IMR-90 (cell line): Measurements from ENCODE around the gene SDK1. TPM values are rescaled to one million over a fixed set of nuclear protein-coding genes. Genes with fewer than 3 reads are reported as not detected.

ENCODE experiments used
- ATAC-seq: fragments of 200-7000 bp; cut with Tn5 transposase; 2 replicates; pipeline ENCODE4 v1.9.1; 2020; ENCODE audit warnings: low read depth, mild to moderate bottlenecking, moderate library complexity
- BruUV-seq: library from RNA; stranded (reverse); fragments of 400-500 nt; replicated peaks from 2 replicates; lab custom pipeline; 2021; lab: Mats Ljungman, UMichigan
- CTCF ChIA-PET: fragments of 300-600 bp; formaldehyde crosslinking; extraction: SDS; loops from one replicate; lab custom pipeline; 2021; ENCODE audit warnings: antibody characterized with exemption; lab: Yijun Ruan, JAX
- POLR2A ChIA-PET: fragments of 300-600 bp; sonication (Branson Sonifier 250); formaldehyde crosslinking; loops from one replicate; lab custom pipeline; 2022; ENCODE audit warnings: antibody characterized with exemption; ENCODE audit not compliant: unreplicated experiment; lab: Charles Lee
- DNase-seq: peaks from one replicate; pipeline ENCODE4 v3.0.0; 2013
- H2AFZ ChIP-seq: replicated peaks from 2 replicates; pipeline ENCODE3; 2013; ENCODE audit warnings: low read length, mild to moderate bottlenecking; ENCODE audit not compliant: poor library complexity
- H2AK5ac ChIP-seq: 2 replicates; pipeline ENCODE4 v1.6.1; 2013; ENCODE audit warnings: low read depth, low read length, inconsistent platforms
- H2AK9ac ChIP-seq: replicated peaks from 2 replicates; pipeline ENCODE3; 2013; ENCODE audit warnings: mild to moderate bottlenecking, low read depth, low read length, moderate library complexity; ENCODE audit not compliant: poor library complexity
- H2BK120ac ChIP-seq: 2 replicates; pipeline ENCODE4 v1.6.1; 2013; ENCODE audit warnings: low read depth, low read length, inconsistent platforms
- H2BK15ac ChIP-seq: 3 replicates; pipeline ENCODE4 v1.6.1; 2013; ENCODE audit warnings: low read depth, low read length, inconsistent platforms
- H2BK20ac ChIP-seq: 2 replicates; pipeline ENCODE4 v1.6.1; 2013; ENCODE audit warnings: low read depth, mild to moderate bottlenecking, inconsistent platforms, low read length, moderate library complexity
- H2BK5ac ChIP-seq: 2 replicates; pipeline ENCODE4 v1.6.1; 2013; ENCODE audit warnings: mild to moderate bottlenecking, low read depth, low read length, inconsistent platforms; ENCODE audit not compliant: poor library complexity, severe bottlenecking
- H3K14ac ChIP-seq: replicated peaks from 2 replicates; pipeline ENCODE4 v1.6.1; 2013; ENCODE audit warnings: low read depth, low read length, inconsistent platforms
- H3K18ac ChIP-seq: 2 replicates; pipeline ENCODE4 v1.6.1; 2013; ENCODE audit warnings: low read depth, low read length, control low read depth
- H3K23ac ChIP-seq: 2 replicates; pipeline ENCODE4 v1.6.1; 2013; ENCODE audit warnings: low read depth, low read length, inconsistent platforms
- H3K27ac ChIP-seq: 2 replicates; pipeline ENCODE4 v1.5.1; 2013; ENCODE audit warnings: mild to moderate bottlenecking, control low read depth, low read length; ENCODE audit not compliant: insufficient read depth
- H3K27me3 ChIP-seq: 2 replicates; pipeline ENCODE4 v1.6.1; 2013; ENCODE audit warnings: low read length; ENCODE audit not compliant: control insufficient read depth, insufficient read depth
- H3K36me3 ChIP-seq: 2 replicates; pipeline ENCODE4 v1.6.1; 2013; ENCODE audit warnings: low read length, mixed read lengths; ENCODE audit not compliant: control insufficient read depth, insufficient read depth
- H3K4ac ChIP-seq: 2 replicates; pipeline ENCODE4 v1.6.1; 2013; ENCODE audit warnings: low read depth, low read length, inconsistent platforms
- H3K4me1 ChIP-seq: 2 replicates; pipeline ENCODE4 v1.6.1; 2013; ENCODE audit warnings: low read length, mixed read lengths; ENCODE audit not compliant: control insufficient read depth, insufficient read depth
- H3K4me2 ChIP-seq: 2 replicates; pipeline ENCODE4 v1.6.1; 2013; ENCODE audit warnings: low read depth, mild to moderate bottlenecking, control low read depth, low read length, moderate library complexity
- H3K4me3 ChIP-seq: 2 replicates; pipeline ENCODE4 v1.5.1; 2013; ENCODE audit warnings: low read depth, mild to moderate bottlenecking, control low read depth, low read length, moderate library complexity; ENCODE audit not compliant: insufficient read depth
- H3K56ac ChIP-seq: 2 replicates; pipeline ENCODE4 v1.6.1; 2013; ENCODE audit warnings: low read length, inconsistent platforms; ENCODE audit not compliant: insufficient read depth; ENCODE audit errors: extremely low read depth
- H3K79me1 ChIP-seq, 2 experiments: 2 replicates each; pipeline ENCODE4 v1.6.1; 2013; ENCODE audit warnings: low read length in 2 of 2, inconsistent platforms in 1 of 2, low read depth in 1 of 2
- H3K9ac ChIP-seq: 2 replicates; pipeline ENCODE4 v1.6.1; 2013; ENCODE audit warnings: low read depth, low read length, control low read depth
- H3K9me1 ChIP-seq: 2 replicates; pipeline ENCODE4 v1.6.1; 2013; ENCODE audit warnings: low read length, inconsistent platforms; ENCODE audit not compliant: insufficient read depth
- H3K9me3 ChIP-seq: 2 replicates; pipeline ENCODE4 v1.6.1; 2013; ENCODE audit warnings: low read length; ENCODE audit not compliant: control insufficient read depth, insufficient read depth
- H4K20me1 ChIP-seq: 2 replicates; pipeline ENCODE4 v1.6.1; 2013; ENCODE audit warnings: low read length, inconsistent platforms; ENCODE audit not compliant: insufficient read depth
- H4K5ac ChIP-seq: 2 replicates; pipeline ENCODE4 v1.6.1; 2013; ENCODE audit warnings: mild to moderate bottlenecking, low read depth, low read length, control low read depth
- H4K8ac ChIP-seq, 2 experiments: 2 replicates each; pipeline ENCODE4 v1.6.1; 2013; ENCODE audit warnings: low read depth in 2 of 2, low read length in 2 of 2, control low read depth in 1 of 2, inconsistent platforms in 1 of 2
- H4K91ac ChIP-seq: 2 replicates; pipeline ENCODE4 v1.6.1; 2013; ENCODE audit warnings: low read depth, low read length, inconsistent platforms; ENCODE audit not compliant: insufficient read depth
- BHLHE40 ChIP-seq: fragments of 150-350 bp; IDR thresholded peaks from 2 replicates; pipeline ENCODE4 v1.6.1; 2016; ENCODE audit warnings: mild to moderate bottlenecking, low read depth, low read length
- CEBPB ChIP-seq: IDR thresholded peaks from 2 replicates; pipeline ENCODE4 v1.6.1; 2012; ENCODE audit warnings: low read depth, low read length, improper control_type of control experiment
- CHD1 ChIP-seq: IDR thresholded peaks from 2 replicates; pipeline ENCODE4 v1.6.1; 2012; ENCODE audit warnings: low read depth, low read length, improper control_type of control experiment
- MXI1 ChIP-seq: IDR thresholded peaks from 2 replicates; pipeline ENCODE4 v1.6.1; 2012; ENCODE audit warnings: low read depth, mild to moderate bottlenecking, low read length, moderate library complexity, borderline replicate concordance
- RCOR1 ChIP-seq: IDR thresholded peaks from 2 replicates; pipeline ENCODE4 v1.6.1; 2012; ENCODE audit warnings: mild to moderate bottlenecking, low read length, improper control_type of control experiment; ENCODE audit not compliant: insufficient replicate concordance
- RFX5 ChIP-seq: IDR thresholded peaks from 2 replicates; pipeline ENCODE4 v1.8.0; 2012; ENCODE audit warnings: low read depth, mild to moderate bottlenecking, low read length, moderate library complexity
- SMC3 ChIP-seq: fragments of 150-350 bp; IDR thresholded peaks from 2 replicates; pipeline ENCODE4 v1.6.1; 2016; ENCODE audit warnings: low read depth, mild to moderate bottlenecking, antibody characterized with exemption, low read length, moderate library complexity
- WGBS, 2 experiments: methylation state at CpG; one replicate each; pipeline versions ENCODE4 v1.1.5 to v1.1.7; 2013; ENCODE audit warnings: missing lambda C conversion rate in 2 of 2; ENCODE audit not compliant: insufficient read length in 1 of 2; ENCODE audit errors: extremely low coverage in 2 of 2; 5-methylcytosine and 5-hydroxymethylcytosine counted together
- dilution Hi-C: fragments of 300-500 bp; cut with HindIII; formaldehyde crosslinking; loops from one replicate; pipeline ENCODE4 v1.14.3; 2018; ENCODE audit warnings: low sequenced_read_pairs; ENCODE audit not compliant: unreplicated experiment
- in situ Hi-C: fragments of 300-500 bp; cut with MboI; formaldehyde crosslinking; loops from 3 replicates; pipeline ENCODE4 v1.14.3; 2019; ENCODE audit warnings: low sequenced_read_pairs, inconsistent platforms, mixed read lengths
- intact Hi-C: fragments of 100-400 bp; cut with micrococcal nuclease; formaldehyde crosslinking; loops from 2 replicates; pipeline ENCODE4 v1.10.0; 2022
- polyA plus RNA-seq, 3 experiments: library from polyadenylated mRNA; depleted of rRNA; stranded (reverse); fragments of >200 nt; gene quantifications; 2 replicates each; pipeline ENCODE4 v1.2.3, GENCODE V29; 2012; ENCODE audit warnings: low replicate concordance in 1 of 3
- total RNA-seq: library from RNA; depleted of rRNA; stranded (reverse); fragments of >200 nt; gene quantifications from 2 replicates; pipeline ENCODE4 v1.2.3, GENCODE V29; 2012

Gene SDK1
- total and polyA plus RNA-seq, 2 of the 4 experiments (the other 2 are of a cell fraction), result 1.5 to 1.6 TPM

- no peaks in the 10 kb centered on the region for H3K9me1 ChIP-seq
- DNase-seq (no peak), ATAC-seq (no peak)
- CTCF ChIA-PET, result no interaction called here
- no peak overlapping the region for H3K9ac ChIP-seq
- no peaks in the 10 kb centered on the region for H3K4me1 ChIP-seq
- in situ Hi-C loops, result no loop called here
- H2BK5ac ChIP-seq, result no peak overlapping the region
- no peak overlapping the region for H3K14ac ChIP-seq
- peaks cover 3% of the 10 kb centered on the region; the same call in 1 of the 2 replicates for H3K36me3 ChIP-seq
- 81% methylated on average over 3 of the region's 16 CpGs; no CpG with 5 or more reads in 1 of the 2 experiments for WGBS, 2 experiments
- no peak overlapping the region for H2BK120ac ChIP-seq
- TF ChIP-seq MXI1, result no peak
- TF ChIP-seq SMC3, result no peak
- no peak for TF ChIP-seq CHD1
- TF ChIP-seq RCOR1, result no peak
- TF ChIP-seq BHLHE40, result no peak
- TF ChIP-seq RFX5, result no peak
- TF ChIP-seq CEBPB, result no peak
- no peak overlapping the region for H3K4me2 ChIP-seq
- intact Hi-C loops, result no loop called here
- H4K5ac ChIP-seq, result no peak overlapping the region
- H3K56ac ChIP-seq, result no peak overlapping the region
- POLR2A ChIA-PET, result no interaction called here
- no TSS peak for BruUV-seq
- no peaks in the 10 kb centered on the region for H4K20me1 ChIP-seq
- no peak overlapping the region for H2AK9ac ChIP-seq
- no peaks in the 10 kb centered on the region for H3K79me1 ChIP-seq
- no peak overlapping the region for H3K4ac ChIP-seq
- H3K4me3 ChIP-seq, result no peak overlapping the region
- no peak overlapping the region for H2AK5ac ChIP-seq
- H4K8ac ChIP-seq, result no peak overlapping the region
- no peak overlapping the region for H3K23ac ChIP-seq
- no peak overlapping the region for H3K18ac ChIP-seq
- peaks cover 13% of the 10 kb centered on the region for H3K9me3 ChIP-seq
- no peak overlapping the region for H2BK15ac ChIP-seq
- no peak overlapping the region for H4K91ac ChIP-seq
- no peaks in the 10 kb centered on the region for H3K27me3 ChIP-seq
- H2BK20ac ChIP-seq, result no peak overlapping the region
- no peak overlapping the region for H3K27ac ChIP-seq
- dilution Hi-C loops, result no loop called here
- H2AFZ ChIP-seq, result no peak overlapping the region
Measured at GRCh38 chr7:4109481-4110110, 808.5 kb downstream of the SDK1 start.
